Measurements from ENCODE around the gene FIGNL1.

FIGNL1 gene

GRCh38 chr7:50399206-50399605 lies 50.9 kb downstream of the FIGNL1 start:
- no peak for TF ChIP-seq CTCF (IDR thresholded peaks at IDR 0.05; ENCODE audit: borderline replicate concordance, insufficient read depth, low read depth, low read length)
- H3K4me3 ChIP-seq (ENCODE audit: low read depth, low read length): no peak overlapping the region

GRCh38 chr7:50397971-50398324 lies 52.2 kb downstream of the FIGNL1 start:
- H3K4me3 ChIP-seq (ENCODE audit: low read depth, low read length): no peak overlapping the region
- no peak for TF ChIP-seq CTCF (IDR thresholded peaks at IDR 0.05; ENCODE audit: borderline replicate concordance, insufficient read depth, low read depth, low read length)

- TF ChIP-seq CTCF (IDR thresholded peaks at IDR 0.05; ENCODE audit: borderline replicate concordance, insufficient read depth, low read depth, low read length): no peak
- H3K4me3 ChIP-seq (ENCODE audit: low read depth, low read length): no peak overlapping the region
These were observed 52.7 kb downstream of the FIGNL1 start for GRCh38 chr7:50397320-50397970.

GRCh38 chr7:50396856-50397255 lies 53.3 kb downstream of the FIGNL1 start:
- TF ChIP-seq CTCF (IDR thresholded peaks at IDR 0.05; ENCODE audit: borderline replicate concordance, insufficient read depth, low read depth, low read length): no peak
- no peak overlapping the region for H3K4me3 ChIP-seq (ENCODE audit: low read depth, low read length)

GRCh38 chr7:50394315-50394714 lies 55.8 kb downstream of the FIGNL1 start:
- no peak for TF ChIP-seq CTCF (IDR thresholded peaks at IDR 0.05; ENCODE audit: borderline replicate concordance, insufficient read depth, low read depth, low read length)
- H3K4me3 ChIP-seq (ENCODE audit: low read depth, low read length): no peak overlapping the region

All from GM12875 (cell line).